ENCODE measurements around the gene WSCD2.

WSCD2 gene

GRCh38 chr12:108287227-108287626 lies 158.1 kb downstream of the WSCD2 start:
- H3K9ac ChIP-seq (ENCODE audit: low read length): no peak overlapping the region
- no peaks in the 10 kb centered on the region for H3K9me2 ChIP-seq (replicated peaks; ENCODE audit: insufficient read depth, low read length)
- H3K79me2 ChIP-seq (ENCODE audit: low read length): no peaks in the 10 kb centered on the region
- H3K36me3 ChIP-seq (replicated peaks; ENCODE audit: insufficient read depth, low read length): no peaks in the 10 kb centered on the region
- peaks cover 5% of the 10 kb centered on the region for H3K4me1 ChIP-seq (ENCODE audit: low read length)
- no peaks in the 10 kb centered on the region for H4K20me1 ChIP-seq (ENCODE audit: insufficient read depth, low read length)
- no peaks in the 10 kb centered on the region for H3F3A ChIP-seq (ENCODE audit: insufficient read depth, low read length)
- no peak overlapping the region for H2AFZ ChIP-seq (ENCODE audit: low read length)
- no peak overlapping the region for H3K27ac ChIP-seq (ENCODE audit: low read length)
- H3K4me3 ChIP-seq (ENCODE audit: low read length): no peak overlapping the region
- no peak overlapping the region for H3K4me2 ChIP-seq (ENCODE audit: low read depth, low read length)
- no peaks in the 10 kb centered on the region for H3K9me3 ChIP-seq (replicated peaks; ENCODE audit: insufficient read depth, low read length)
- DNase-seq: no peak
- H3K27me3 ChIP-seq (replicated peaks; ENCODE audit: insufficient read depth, low read length): no peaks in the 10 kb centered on the region
- TF ChIP-seq, protein P1, sequence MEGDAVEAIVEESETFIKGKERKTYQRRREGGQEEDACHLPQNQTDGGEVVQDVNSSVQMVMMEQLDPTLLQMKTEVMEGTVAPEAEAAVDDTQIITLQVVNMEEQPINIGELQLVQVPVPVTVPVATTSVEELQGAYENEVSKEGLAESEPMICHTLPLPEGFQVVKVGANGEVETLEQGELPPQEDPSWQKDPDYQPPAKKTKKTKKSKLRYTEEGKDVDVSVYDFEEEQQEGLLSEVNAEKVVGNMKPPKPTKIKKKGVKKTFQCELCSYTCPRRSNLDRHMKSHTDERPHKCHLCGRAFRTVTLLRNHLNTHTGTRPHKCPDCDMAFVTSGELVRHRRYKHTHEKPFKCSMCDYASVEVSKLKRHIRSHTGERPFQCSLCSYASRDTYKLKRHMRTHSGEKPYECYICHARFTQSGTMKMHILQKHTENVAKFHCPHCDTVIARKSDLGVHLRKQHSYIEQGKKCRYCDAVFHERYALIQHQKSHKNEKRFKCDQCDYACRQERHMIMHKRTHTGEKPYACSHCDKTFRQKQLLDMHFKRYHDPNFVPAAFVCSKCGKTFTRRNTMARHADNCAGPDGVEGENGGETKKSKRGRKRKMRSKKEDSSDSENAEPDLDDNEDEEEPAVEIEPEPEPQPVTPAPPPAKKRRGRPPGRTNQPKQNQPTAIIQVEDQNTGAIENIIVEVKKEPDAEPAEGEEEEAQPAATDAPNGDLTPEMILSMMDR (IDR thresholded peaks at IDR 0.05; ENCODE audit: low read length): no peak
- no peak for TF ChIP-seq EZH2phosphoT487 (IDR thresholded peaks at IDR 0.05; ENCODE audit: low read length)
- TF ChIP-seq EZH2 (optimal IDR thresholded peaks at IDR 0.05; ENCODE audit: low read depth, low read length): no peak

GRCh38 chr12:108289350-108290161 lies 160.5 kb downstream of the WSCD2 start:
- DNase-seq: no peak
- Histone ChIP-seq H3K36me3 (replicated peaks; ENCODE audit: insufficient read depth, low read length) (no peaks in the 10 kb centered on the region), H3K27ac (ENCODE audit: low read length) (no peak overlapping the region), H4K20me1 (ENCODE audit: insufficient read depth, low read length) (no peaks in the 10 kb centered on the region), H3K9me3 (replicated peaks; ENCODE audit: insufficient read depth, low read length) (no peaks in the 10 kb centered on the region), H2AFZ (ENCODE audit: low read length) (no peak overlapping the region), H3K4me2 (ENCODE audit: low read depth, low read length) (no peak overlapping the region), H3K9ac (ENCODE audit: low read length) (no peak overlapping the region), H3F3A (ENCODE audit: insufficient read depth, low read length) (no peaks in the 10 kb centered on the region), H3K79me2 (ENCODE audit: low read length) (no peaks in the 10 kb centered on the region), H3K9me2 (replicated peaks; ENCODE audit: insufficient read depth, low read length) (no peaks in the 10 kb centered on the region), H3K4me1 (ENCODE audit: low read length) (no peaks in the 10 kb centered on the region), H3K4me3 (ENCODE audit: low read length) (no peak overlapping the region), H3K27me3 (replicated peaks; ENCODE audit: insufficient read depth, low read length) (no peaks in the 10 kb centered on the region)
- TF ChIP-seq EZH2phosphoT487 (IDR thresholded peaks at IDR 0.05; ENCODE audit: low read length) (no peak), EZH2 (optimal IDR thresholded peaks at IDR 0.05; ENCODE audit: low read depth, low read length) (no peak)
- TF ChIP-seq, protein P1 (IDR thresholded peaks at IDR 0.05; ENCODE audit: low read length): no peak

- Histone ChIP-seq H3K4me2 (ENCODE audit: low read depth, low read length) (no peak overlapping the region), H3K4me3 (ENCODE audit: low read length) (no peak overlapping the region), H3K27ac (ENCODE audit: low read length) (no peak overlapping the region), H3K79me2 (ENCODE audit: low read length) (no peaks in the 10 kb centered on the region), H3K27me3 (replicated peaks; ENCODE audit: insufficient read depth, low read length) (no peaks in the 10 kb centered on the region), H3K9me2 (replicated peaks; ENCODE audit: insufficient read depth, low read length) (no peaks in the 10 kb centered on the region), H3K9me3 (replicated peaks; ENCODE audit: insufficient read depth, low read length) (no peaks in the 10 kb centered on the region), H3K9ac (ENCODE audit: low read length) (no peak overlapping the region), H2AFZ (ENCODE audit: low read length) (no peak overlapping the region), H3F3A (ENCODE audit: insufficient read depth, low read length) (no peaks in the 10 kb centered on the region), H4K20me1 (ENCODE audit: insufficient read depth, low read length) (no peaks in the 10 kb centered on the region), H3K4me1 (ENCODE audit: low read length) (no peaks in the 10 kb centered on the region), H3K36me3 (replicated peaks; ENCODE audit: insufficient read depth, low read length) (no peaks in the 10 kb centered on the region)
- no peak for DNase-seq
- TF ChIP-seq EZH2phosphoT487 (IDR thresholded peaks at IDR 0.05; ENCODE audit: low read length) (no peak), EZH2 (optimal IDR thresholded peaks at IDR 0.05; ENCODE audit: low read depth, low read length) (no peak)
- TF ChIP-seq, protein P1 (IDR thresholded peaks at IDR 0.05; ENCODE audit: low read length): no peak
Observed at GRCh38 chr12:108295641-108296040, 166.6 kb downstream of the WSCD2 start.
